ENCODE data around the gene SORL1. TPM values are rescaled to one million over a fixed set of nuclear protein-coding genes. Genes with fewer than 3 reads are reported as not detected.

The SORL1 gene
- total and polyA plus RNA-seq, 3 donors from 2014 or later, result 14.7 to 30.0 (median 21.8) TPM

GRCh38 chr11:121591405-121592033 is 139.4 kb downstream of the SORL1 start:
- intact Hi-C loops (cut with DNase I; ENCODE audit: low total_unique reads), result no loop called here
- Histone ChIP-seq H3K27ac (no peak overlapping the region), H3K36me3 (ENCODE audit: low read depth, missing control alignments) (no peaks in the 10 kb centered on the region), H3K9me3 (no peaks in the 10 kb centered on the region), H3K4me3 (no peak overlapping the region), H3K4me1 (no peaks in the 10 kb centered on the region), H3K27me3 (no peaks in the 10 kb centered on the region)
- DNase-seq, result peak; percentile 88
- TF ChIP-seq CTCF (IDR thresholded peaks at IDR 0.05) (peak; percentile 81 to 87 (median 84)), POLR2A (IDR thresholded peaks at IDR 0.05) (no peak)
- WGBS, 2 donors, result 21 to 29% methylated on average over 3 of the region's 3 CpGs

GRCh38 chr11:121592708-121593107 is 140.6 kb downstream of the SORL1 start:
- 77 to 89% methylated on average over 2 of the region's 2 CpGs for WGBS, 2 donors
- no peaks in the 10 kb centered on the region for H3K36me3 ChIP-seq (ENCODE audit: low read depth, missing control alignments)
- no peak overlapping the region for H3K27ac ChIP-seq
- no peaks in the 10 kb centered on the region for H3K27me3 ChIP-seq
- no peaks in the 10 kb centered on the region for H3K9me3 ChIP-seq
- H3K4me3 ChIP-seq, result no peak overlapping the region
- no peak for DNase-seq
- intact Hi-C loops (cut with DNase I; ENCODE audit: low total_unique reads), result no loop called here
- TF ChIP-seq POLR2A (IDR thresholded peaks at IDR 0.05) (no peak), CTCF (IDR thresholded peaks at IDR 0.05) (no peak)
- no peaks in the 10 kb centered on the region for H3K4me1 ChIP-seq

GRCh38 chr11:121595717-121596161 is 143.6 kb downstream of the SORL1 start:
- no peak for DNase-seq
- no peak for TF ChIP-seq POLR2A (IDR thresholded peaks at IDR 0.05)
- TF ChIP-seq CTCF (IDR thresholded peaks at IDR 0.05), result no peak
- no peaks in the 10 kb centered on the region for H3K27me3 ChIP-seq
- intact Hi-C loops (cut with DNase I; ENCODE audit: low total_unique reads), result no loop called here
- 87 to 88% methylated on average over 15 of the region's 15 CpGs for WGBS, 2 donors
- no peaks in the 10 kb centered on the region for H3K9me3 ChIP-seq
- no peak overlapping the region for H3K4me3 ChIP-seq
- H3K4me1 ChIP-seq, result no peaks in the 10 kb centered on the region
- H3K36me3 ChIP-seq (ENCODE audit: low read depth, missing control alignments), result no peaks in the 10 kb centered on the region
- H3K27ac ChIP-seq, result no peak overlapping the region

- no peaks in the 10 kb centered on the region for H3K36me3 ChIP-seq (ENCODE audit: low read depth, missing control alignments)
- TF ChIP-seq POLR2A (IDR thresholded peaks at IDR 0.05) (no peak), CTCF (IDR thresholded peaks at IDR 0.05) (no peak)
- H3K27me3 ChIP-seq, result no peaks in the 10 kb centered on the region
- 80 to 89% methylated on average over 14 to 19 of the region's 19 CpGs for WGBS, 2 donors
- no peaks in the 10 kb centered on the region for H3K9me3 ChIP-seq
- no peak for DNase-seq
- H3K4me3 ChIP-seq, result no peak overlapping the region
- intact Hi-C loops (cut with DNase I; ENCODE audit: low total_unique reads), result no loop called here
- no peak overlapping the region for H3K27ac ChIP-seq
- H3K4me1 ChIP-seq, result no peaks in the 10 kb centered on the region
Observed at GRCh38 chr11:121596195-121597155, 144.4 kb downstream of the SORL1 start.

All from testis (tissue), 3 donors.